NCI-H2081 treated with DMSO at 0.1 percent for 48 hours (cell line): ENCODE data around the gene TXNRD3.
"Not testable (repeated sequence)": the region's sequence is repeated elsewhere in the genome, so short reads cannot be mapped to it uniquely, and the experiment has no call there.

Experiments used
- DNase-seq: peaks from one replicate; lab custom pipeline; 2025; lab: John Stamatoyannopoulos, UW

TXNRD3 gene

DNA sequence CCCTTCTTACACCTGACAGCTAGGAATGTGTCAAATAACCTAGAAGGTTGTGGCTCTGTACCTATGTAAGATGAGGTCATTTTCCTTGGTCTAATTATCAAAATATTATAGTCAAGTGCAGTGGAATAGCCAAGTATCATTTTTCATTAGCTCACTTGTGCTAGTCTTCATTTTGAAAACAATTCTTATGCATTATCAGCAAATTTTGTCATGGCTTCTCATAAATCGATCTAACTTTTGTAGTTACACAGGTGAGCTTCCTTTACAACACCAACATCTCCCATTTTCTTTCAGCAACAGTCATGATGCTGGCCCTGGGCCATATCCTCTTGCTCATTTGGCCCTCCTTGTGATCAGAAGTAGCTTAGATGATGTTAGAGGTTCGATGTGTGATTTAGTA is 10.3 kb downstream of the TXNRD3 start:
- DNase-seq, result no peak

DNA sequence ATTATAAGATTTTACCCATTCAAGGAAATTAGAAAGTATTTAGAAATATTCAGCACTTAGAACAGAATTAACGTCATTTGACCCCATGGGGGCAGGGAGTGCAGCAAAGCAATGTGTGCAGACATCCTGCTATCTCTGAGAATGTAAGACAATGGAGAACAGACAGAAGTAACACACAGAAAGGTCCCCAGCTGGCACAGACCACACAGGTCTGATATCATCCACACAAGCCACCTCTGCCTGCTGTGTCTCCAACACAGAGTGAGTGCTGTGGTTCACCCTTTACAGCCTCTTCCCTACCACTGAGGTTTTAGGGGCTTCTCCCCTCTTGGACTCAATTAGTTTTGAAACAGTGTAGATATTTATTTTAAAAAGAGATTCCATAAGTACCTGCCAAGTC is 16.1 kb downstream of the TXNRD3 start:
- no peak for DNase-seq

DNA sequence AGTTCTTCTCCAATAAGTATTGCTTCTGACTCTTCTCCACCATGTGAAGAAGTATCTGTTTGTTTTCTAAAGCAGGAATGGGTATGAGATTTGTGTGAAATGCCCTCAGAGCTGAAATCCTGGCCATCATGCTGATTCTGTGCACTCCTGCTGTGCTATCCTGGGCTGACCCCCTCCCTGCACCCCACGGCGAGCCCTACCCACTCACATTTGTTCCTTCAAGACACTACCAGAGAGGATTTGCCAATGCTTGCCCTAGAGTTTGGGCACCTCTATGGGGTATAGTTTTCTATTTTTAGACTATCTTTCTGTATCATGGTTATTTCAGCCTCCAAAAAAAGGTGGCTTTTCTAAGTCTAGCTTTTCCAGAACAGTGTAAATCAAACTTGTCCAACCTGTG is 18.5 kb downstream of the TXNRD3 start:
- no peak for DNase-seq

DNA sequence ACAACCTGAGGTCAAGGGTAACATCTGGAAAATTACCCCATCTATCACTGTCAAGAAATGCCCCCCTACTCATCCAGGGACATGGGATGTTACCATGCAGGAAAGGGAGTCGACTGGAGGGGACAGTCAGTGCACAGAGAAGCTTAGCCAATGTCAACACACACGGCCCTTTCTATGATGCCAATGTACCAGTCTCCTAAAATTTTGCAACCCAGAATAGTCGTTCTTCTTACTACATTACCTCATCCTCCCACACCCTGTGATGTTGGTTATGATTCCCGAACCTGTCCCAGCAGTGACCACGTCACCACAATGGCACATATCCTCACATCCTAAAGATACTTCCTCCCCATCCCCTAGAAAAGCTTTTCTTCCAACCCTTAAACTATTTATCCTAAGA is 20.1 kb downstream of the TXNRD3 start:
- no peak for DNase-seq

DNA sequence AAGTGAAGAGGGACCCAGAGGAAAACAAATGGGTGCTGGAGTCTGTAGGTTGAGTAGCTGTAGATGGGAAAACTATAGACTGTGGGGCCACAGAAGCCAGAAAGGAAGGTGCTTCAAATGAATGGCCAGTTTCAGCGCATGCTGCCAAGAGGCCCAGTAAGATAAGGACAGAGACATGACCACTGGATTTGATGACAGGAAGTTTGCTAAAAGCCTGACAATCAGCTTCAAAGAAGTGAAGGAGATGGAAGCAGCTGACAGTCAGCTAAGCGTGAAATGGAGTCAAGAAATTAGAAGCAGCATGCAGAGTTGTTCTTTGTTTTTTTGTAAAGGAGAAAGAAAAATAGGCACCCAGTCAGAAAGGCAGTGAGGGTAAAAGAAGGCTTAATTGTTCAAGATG is 24.9 kb downstream of the TXNRD3 start:
- DNase-seq, result no peak

DNA sequence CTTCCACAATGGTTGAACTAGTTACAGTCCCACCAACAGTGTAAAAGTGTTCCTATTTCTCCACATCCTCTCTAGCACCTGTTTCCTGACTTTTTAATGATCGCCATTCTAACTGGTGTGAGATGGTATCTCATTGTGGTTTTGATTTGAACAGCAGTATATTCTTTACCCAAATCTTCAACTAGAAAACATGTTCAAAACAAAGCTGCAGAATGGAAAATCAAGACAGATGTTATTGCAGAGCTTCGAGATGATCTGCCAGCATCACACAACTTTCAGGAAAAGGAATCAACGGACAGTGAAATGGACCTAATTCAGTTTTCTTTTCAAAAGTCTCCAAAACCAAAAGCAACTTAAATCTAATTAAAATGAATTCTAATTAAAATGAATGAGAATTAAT is 29.2 kb downstream of the TXNRD3 start:
- DNase-seq, result not testable (repeated sequence)

DNA sequence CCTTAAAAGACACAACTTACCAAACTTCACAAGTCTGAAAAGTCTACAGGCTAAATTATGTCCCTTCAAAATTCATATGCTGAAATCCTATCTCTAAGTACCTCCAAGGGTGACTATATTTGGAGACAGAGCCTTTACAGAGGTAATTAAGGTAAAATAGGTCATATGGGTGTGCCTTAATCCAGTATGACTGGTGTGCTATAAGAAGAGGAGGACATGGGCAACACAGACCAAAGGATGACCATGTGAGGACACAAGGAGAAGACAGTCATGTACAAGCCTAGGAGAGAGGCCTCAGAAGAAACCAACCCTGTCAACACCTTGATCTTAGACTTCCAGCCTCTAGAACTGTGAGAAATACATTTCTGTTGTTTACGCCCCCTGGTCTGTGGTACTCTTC is 32.2 kb downstream of the TXNRD3 start:
- DNase-seq, result no peak

DNA sequence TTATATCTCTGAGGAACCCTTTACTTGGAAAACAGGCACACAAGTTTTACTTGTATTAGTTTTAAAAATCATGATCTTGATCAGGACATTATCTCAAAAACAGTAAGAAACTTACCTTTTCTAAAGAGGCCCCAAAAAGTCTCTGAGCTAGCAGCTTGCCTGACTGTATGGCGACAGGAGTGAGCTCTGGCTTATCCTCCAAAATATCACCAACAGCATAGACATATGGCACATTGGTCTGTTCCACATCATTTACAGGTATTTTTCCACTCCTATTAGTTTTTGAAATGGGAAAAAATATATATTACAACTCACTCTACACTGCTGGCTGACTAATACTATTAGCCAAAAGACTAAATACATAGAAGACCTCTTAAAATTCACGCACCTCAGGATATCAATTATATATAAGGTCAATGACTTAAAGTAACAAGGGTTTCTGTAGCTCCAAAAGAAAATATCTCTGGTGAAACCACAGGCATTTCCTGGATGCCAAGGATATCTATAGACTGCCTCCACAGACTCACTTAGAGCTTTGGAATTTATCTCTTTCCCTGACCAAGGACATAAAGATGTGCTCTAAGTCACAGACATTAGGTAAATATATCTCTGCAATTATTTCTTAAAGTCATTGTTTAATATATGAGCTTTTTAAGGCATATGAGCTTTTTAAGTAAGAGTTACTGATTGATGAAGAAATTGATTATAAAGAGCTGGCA is 33.1 kb downstream of the TXNRD3 start:
- no peak for DNase-seq

DNA sequence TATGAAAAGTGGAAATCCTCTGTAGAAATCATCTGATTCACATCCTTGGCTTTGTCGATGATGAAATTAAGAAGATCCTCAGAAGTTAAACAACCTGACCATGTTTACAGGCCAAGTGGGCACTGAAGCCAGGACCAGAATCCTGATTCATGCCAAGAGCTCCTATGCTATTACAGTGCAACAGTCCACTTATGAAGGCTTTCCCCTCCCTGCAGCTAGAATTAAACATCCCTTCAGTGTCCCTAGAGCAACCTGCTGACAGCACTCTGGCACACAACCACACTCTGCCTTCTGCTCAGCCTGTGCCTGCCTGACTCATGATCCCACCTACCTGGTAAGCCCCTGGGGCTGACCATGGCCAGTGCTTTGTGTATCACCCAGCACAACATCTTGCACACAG is 33.8 kb downstream of the TXNRD3 start:
- DNase-seq, result no peak

DNA sequence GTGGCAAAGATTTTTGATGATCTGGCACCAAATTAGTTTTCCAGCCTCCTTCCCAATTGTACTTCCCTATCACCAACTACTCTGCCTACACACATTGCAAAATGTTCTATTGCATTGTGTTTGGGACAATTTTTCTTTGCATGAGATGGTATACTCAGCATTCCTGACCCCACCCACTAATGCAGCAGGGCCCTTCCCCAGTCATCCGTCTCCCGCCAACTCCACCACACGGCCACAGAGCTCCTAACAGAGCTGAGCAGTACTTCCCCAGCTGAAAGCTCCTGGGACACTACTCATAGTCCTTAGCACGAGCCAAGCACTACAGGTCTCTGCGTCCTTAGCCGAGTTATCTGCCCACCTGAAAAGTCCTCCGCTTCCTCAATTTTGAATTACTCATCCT is 34.2 kb downstream of the TXNRD3 start:
- no peak for DNase-seq

DNA sequence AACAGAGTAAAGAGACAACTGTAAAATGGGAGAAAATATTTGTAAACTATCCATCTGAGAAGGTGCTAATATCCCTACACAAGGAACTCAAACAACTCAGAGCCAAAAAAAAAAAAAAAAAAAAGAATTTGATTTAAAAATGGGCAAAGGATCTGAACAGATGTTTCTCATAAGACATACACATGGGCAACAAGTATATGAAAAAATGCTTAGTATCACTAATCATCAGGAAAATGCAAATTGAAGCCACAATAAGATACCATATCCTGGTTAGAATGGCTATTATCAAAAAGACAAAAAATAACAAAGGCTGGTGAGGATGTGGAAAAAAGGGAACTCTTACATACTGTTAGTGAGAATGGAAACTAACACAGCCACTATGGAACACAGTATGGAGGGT is 36.2 kb downstream of the TXNRD3 start:
- no peak for DNase-seq

DNA sequence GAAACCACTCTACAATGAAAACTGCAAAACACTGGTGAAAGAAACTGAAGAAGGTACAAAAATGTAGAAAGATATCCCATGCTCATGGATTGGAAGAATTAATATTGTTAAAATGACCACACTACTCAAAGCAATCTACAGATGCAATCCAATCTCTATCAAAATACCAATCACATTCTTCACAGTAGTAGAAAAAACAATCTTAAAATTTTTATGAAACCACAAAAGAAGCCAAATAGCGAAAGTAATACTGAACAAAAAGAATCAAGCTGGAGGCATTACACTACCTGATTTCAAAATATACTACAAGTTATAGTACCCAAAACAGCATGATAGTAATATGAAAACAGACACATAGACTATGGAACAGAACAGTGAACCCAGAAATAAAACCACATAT is 36.9 kb downstream of the TXNRD3 start:
- DNase-seq, result no peak

DNA sequence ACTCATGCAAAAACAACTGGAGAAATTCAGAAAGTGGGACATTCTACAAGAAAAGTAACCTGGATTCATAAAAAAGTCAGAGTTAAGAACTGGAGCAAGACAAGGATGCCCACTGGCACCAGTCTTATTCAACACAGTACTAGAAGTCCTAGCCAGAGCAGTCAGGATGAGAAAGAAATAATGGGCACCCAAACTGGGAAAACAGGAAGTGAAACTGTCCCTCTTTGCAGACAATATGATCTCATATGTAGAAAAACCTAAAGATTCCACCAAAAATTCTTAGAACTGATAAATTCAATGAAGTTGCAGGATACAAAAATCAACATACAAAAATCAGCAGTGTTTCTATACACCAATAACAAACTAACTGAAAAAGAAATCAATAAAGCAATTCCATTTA is 37.4 kb downstream of the TXNRD3 start:
- DNase-seq, result no peak

DNA sequence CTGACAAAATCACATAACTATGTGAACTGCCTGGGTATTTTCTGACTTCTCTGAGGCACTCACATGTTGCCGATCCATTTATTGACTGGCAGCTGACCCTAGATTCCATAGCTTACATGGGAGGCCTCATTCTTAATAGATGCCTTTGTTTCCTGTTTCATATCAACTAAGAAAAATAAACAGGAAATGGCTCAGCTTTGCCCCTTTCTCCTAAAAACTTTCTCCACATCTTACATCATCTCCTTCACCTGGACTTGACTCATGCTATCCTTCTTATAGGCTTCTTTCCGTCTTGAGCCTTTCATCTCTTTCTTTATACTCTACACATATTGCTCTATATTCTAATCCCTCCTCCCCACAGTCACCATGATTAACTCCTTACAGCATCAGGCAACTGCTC is 38.0 kb downstream of the TXNRD3 start:
- no peak for DNase-seq

DNA sequence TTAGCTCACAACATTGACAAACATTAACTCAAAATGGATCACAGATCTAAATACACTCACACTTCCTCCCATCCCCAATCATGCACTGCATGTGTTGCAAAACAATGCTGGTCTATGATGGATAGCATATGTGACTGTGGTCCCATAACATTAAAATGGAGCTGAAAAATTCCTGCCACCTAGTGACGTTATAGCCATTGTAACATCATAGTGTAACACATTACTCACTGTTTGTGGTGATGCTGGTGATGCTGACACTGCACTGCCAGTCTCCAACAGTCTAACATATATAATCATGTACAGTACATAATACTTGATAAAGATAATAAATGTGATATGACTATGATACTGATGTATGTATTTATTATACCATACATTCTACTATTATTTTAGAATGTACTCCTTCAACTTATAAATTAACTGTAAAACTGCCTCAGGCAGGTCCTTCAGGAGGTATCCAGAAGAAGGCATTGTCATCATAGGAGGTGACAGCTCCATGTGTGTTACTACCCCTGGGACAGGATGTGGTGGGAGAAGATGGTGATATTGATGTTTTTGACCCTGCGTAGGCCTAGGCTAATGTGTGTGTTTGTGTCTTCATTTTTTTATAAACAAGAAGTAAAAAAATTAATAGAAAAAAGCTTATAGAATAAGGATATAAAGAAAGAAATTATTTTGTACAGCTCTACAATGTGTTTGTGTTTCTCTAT is 41.3 kb downstream of the TXNRD3 start:
- no peak for DNase-seq

DNA sequence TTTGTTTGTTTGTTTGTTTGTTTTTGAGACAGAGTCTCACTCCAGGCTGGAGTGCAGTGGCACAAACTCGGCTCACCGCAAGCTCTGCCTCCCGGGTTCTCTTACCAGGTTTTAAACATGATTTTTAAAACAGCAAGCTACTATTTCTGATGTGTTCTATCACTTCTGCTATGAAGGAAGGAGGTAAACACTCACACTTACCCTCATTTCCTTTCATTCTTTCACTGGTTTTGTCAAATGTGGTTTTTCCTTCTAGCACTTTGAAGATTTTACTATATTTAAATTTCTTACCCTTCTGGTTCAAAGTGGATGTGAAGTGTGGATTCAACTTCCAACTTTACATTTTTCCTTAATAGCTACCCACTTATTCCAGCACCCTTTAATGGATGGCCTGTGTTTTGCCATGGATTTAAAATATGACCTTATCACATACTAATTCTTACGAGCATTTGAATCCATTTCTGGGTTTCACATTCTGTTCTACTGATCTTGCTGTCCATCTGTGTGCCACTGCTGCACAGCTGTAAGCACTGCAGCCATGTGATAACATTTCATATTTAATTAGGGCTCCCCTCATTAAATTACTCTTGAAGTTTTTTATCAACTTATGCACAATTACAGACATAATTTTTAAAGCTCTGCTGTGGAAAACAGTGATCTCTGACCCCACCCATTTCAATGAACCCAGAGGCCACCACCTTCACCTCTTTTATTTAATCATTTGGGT is 42.3 kb downstream of the TXNRD3 start:
- no peak for DNase-seq

DNA sequence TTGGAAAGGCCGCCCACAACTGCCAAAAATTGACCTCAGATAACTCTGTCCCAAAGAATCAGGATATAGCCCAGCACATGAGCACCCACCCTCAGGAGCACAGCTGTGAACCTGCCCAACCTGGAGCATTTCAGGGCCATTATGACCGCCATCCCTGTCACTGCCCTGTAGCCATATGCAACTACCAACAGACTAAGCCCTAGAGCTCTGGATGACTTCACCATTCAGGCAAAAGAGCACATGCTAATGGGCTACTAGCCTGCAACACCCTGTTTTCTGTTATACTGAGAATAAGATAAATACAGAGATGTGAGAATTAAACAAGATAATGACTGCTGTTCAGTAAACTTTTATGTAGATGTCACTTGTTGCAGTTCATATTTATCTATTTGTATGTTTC is 45.0 kb downstream of the TXNRD3 start:
- no peak for DNase-seq

DNA sequence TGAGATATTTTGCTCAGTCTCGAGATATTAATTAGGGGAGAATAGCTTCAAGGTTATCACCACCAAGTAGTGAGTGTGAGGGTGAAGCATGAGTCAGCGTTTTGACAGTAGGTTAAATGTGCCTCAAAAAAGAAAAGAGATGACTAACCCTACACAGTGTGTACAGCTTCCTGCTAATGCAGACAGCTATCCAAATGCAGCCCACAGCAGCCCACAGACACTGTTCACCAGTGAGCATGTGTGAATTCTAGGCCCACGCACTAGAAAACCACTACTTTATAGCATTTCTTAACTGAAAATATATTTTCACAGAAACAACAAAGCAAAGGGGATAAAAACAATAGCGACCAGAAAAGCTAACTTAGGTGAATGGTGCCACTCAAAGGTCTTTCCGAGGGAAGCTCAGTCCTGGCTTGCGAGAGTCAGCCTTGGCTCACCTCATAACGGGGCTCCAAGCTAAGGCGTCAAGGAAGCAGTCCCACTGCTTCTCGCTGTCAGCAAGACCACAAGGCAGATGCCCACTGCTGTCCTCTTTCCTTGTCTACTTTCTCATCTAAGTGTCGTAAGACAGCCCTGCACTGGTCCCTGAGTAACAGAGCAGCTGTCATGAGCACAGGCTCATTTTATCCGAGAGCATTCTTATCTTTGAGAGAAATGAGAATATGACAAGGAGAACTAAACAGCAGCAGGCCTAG is 47.6 kb downstream of the TXNRD3 start:
- DNase-seq, result no peak

DNA sequence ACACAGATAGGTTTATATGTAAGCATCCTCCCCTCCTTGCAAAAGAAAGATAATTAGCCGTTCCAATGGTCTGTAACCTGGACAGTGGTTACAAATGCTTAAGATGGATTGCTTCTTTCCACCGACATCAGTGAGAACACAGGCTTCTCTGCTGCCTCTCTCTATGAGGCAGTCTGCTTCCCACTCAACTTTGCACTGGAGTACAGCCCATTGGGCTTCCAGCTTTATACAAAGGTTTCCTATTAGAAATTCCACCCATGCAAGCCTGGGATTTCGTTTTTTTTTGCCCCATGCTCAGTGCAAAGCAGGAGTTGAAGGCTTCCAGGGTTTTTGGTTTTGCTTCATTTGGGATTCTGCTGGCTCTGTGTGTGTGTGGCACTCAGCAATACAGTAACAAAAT is 48.9 kb downstream of the TXNRD3 start:
- no peak for DNase-seq

DNA sequence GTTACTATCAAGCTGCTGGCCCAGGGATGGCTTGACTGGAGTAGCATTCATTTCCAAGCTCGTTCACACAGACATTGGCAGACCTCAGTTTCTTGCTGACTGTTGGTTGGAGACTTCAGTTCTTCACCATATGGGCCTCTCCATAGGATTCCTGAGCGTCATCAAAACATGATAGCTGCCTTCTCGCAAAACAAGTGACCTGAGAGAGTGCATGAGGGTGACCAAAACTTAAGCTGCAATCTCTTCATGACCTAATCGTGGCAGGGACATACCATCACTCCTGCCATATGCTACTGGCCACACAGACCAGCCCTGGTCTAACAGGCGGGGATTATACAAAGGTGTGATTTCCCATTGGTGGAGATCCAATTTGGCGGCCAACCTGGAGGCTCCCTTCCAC is 50.2 kb downstream of the TXNRD3 start:
- DNase-seq, result no peak

DNA sequence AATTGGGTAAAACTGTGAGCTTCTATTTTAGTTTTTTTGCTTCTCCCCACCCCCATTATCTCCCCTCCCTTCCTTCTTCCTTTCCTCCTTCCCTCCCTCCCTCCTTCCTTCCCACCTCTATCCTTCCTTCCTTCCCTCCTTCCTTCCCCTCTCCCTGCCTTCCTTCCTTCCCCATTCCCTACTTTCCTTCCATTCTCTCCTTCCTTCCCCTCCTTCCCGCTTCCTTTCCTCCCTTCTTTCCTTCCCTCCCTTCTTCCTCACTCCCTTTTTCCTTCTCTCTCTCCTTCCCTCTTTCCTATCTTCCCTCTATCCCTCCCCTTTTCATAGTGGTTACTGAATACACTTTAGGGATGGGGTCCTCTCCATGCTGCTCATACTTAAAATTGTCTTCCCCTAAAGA is 55.8 kb downstream of the TXNRD3 start:
- DNase-seq, result no peak

DNA sequence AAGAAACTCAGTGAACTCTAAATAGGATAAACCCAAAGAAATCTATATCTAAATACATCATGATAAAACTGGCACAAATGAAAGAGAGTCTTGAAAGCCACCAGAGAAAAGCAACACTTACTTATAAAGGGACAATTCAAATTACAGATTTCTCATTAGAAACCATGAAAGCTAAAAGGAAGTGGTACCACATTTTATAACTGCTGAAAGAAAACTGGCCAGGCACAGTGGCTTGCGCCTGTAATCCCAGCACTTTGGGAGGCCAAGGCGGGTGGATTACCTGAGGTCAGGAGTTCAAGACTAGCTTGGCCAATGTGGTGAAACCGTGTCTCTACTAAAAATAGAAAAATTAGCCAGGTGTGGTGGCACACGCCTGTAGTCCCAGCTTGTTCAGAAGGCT is 59.4 kb downstream of the TXNRD3 start:
- DNase-seq, result not testable (repeated sequence)

DNA sequence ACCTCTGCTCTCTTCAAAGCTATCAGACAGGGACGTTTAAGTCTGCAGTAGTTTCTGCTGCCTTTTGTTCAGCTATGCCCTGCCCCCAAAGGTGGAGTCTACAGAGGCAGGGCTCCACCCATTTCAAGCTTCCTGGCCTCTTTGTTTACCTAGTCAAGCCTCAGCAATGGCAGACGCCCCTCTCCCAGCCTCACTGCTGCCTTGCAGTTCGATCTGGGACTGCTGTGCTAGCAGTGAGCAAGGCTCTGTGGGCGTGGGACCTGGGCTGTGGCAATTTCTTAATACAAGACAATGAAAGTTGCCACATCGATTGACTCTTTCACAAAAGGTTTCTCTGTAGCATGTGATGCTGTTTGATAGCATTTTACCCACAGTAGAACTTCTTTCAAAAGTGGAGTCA is 63.4 kb downstream of the TXNRD3 start:
- not testable (repeated sequence) for DNase-seq
